ENCODE results near the gene NEGR1. TPM values are rescaled to one million over a fixed set of nuclear protein-coding genes. Genes with fewer than 3 reads are reported as not detected.

NEGR1 gene
- total RNA-seq, 1 experiment from 2014 or later, result 4.1 TPM

DNA sequence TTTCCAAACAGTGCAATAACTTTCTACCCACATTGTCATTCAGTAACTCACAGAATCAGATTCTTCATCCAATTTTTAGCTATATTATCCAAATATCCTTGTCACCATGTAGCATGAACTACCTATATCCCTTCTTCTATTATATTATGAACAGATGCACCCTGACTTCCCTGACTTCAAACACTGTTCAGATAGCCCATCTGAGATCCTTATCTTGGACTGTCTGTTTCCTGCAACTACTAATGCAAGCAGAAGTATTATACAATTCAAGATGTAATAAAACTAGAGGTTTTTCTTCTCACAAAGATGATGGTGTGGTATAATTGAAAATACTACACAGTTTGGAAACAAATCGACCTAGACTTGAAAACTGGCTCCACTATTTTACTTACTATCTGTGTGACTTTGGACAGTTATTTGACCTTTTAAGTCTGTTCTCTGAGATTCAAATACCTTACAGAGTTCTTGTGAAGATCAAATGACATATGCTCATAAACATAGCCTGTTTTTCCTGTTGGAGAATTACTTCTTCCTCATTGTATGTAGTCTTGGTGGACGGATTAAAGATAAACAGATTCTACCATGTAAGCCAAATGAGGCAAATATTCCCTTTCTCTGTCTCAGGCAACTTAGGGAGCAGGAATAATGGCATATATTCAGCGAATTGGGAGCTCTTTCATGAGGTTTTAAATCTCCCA lies 793.6 kb downstream of the NEGR1 start:
- no peak overlapping the region for H3K27ac Mint-ChIP-seq (ENCODE audit: low read depth, unreplicated experiment)
- CTCF ChIA-PET, result no interaction called here
- no peaks in the 10 kb centered on the region for H3K27me3 Mint-ChIP-seq (ENCODE audit: insufficient read depth, unreplicated experiment)
- POLR2A ChIA-PET, result no interaction called here
- no peak for DNase-seq (ENCODE audit: unreplicated experiment)
- no peaks in the 10 kb centered on the region for H3K36me3 Mint-ChIP-seq (ENCODE audit: insufficient read depth, unreplicated experiment)
- intact Hi-C loops (cut with micrococcal nuclease), result no loop called here
- TF ChIP-seq, protein P1, sequence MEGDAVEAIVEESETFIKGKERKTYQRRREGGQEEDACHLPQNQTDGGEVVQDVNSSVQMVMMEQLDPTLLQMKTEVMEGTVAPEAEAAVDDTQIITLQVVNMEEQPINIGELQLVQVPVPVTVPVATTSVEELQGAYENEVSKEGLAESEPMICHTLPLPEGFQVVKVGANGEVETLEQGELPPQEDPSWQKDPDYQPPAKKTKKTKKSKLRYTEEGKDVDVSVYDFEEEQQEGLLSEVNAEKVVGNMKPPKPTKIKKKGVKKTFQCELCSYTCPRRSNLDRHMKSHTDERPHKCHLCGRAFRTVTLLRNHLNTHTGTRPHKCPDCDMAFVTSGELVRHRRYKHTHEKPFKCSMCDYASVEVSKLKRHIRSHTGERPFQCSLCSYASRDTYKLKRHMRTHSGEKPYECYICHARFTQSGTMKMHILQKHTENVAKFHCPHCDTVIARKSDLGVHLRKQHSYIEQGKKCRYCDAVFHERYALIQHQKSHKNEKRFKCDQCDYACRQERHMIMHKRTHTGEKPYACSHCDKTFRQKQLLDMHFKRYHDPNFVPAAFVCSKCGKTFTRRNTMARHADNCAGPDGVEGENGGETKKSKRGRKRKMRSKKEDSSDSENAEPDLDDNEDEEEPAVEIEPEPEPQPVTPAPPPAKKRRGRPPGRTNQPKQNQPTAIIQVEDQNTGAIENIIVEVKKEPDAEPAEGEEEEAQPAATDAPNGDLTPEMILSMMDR (IDR thresholded peaks at IDR 0.05; ENCODE audit: unreplicated experiment), result no peak
- H3K4me3 Mint-ChIP-seq (ENCODE audit: unreplicated experiment), result no peak overlapping the region
- no TSS peak for BruUV-seq (replicated peaks)
- H3K4me1 Mint-ChIP-seq (ENCODE audit: insufficient read depth, unreplicated experiment), result peaks cover 6% of the 10 kb centered on the region
- H3K9me3 Mint-ChIP-seq (ENCODE audit: unreplicated experiment), result peaks cover 4% of the 10 kb centered on the region

DNA sequence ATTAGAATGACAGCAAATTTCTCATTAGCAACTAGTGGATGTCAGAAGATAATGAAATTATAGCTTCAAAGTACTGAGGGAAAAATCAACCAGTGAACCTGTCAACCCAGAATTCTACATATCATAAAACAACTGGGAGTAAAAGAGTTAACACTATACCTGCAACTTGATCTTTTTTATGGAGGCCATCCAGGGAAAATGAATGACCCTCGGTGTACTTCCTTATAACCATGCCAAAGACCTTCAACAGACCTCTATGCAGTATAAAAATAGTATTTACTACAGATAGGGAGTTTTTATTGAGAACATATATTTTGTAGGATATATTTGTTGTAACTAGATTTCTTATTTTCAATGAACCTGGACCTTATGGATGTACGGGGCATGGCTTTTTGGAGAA lies 809.0 kb downstream of the NEGR1 start:
- no peaks in the 10 kb centered on the region for H3K27me3 Mint-ChIP-seq (ENCODE audit: insufficient read depth, unreplicated experiment)
- H3K4me1 Mint-ChIP-seq (ENCODE audit: insufficient read depth, unreplicated experiment), result no peaks in the 10 kb centered on the region
- no peaks in the 10 kb centered on the region for H3K36me3 Mint-ChIP-seq (ENCODE audit: insufficient read depth, unreplicated experiment)
- DNase-seq (ENCODE audit: unreplicated experiment), result no peak
- POLR2A ChIA-PET, result no interaction called here
- CTCF ChIA-PET, result no interaction called here
- TF ChIP-seq, protein P1 (IDR thresholded peaks at IDR 0.05; ENCODE audit: unreplicated experiment), result no peak
- H3K27ac Mint-ChIP-seq (ENCODE audit: low read depth, unreplicated experiment), result no peak overlapping the region
- no peaks in the 10 kb centered on the region for H3K9me3 Mint-ChIP-seq (ENCODE audit: unreplicated experiment)
- intact Hi-C loops (cut with micrococcal nuclease), result no loop called here
- H3K4me3 Mint-ChIP-seq (ENCODE audit: unreplicated experiment), result no peak overlapping the region
- no TSS peak for BruUV-seq (replicated peaks)

DNA sequence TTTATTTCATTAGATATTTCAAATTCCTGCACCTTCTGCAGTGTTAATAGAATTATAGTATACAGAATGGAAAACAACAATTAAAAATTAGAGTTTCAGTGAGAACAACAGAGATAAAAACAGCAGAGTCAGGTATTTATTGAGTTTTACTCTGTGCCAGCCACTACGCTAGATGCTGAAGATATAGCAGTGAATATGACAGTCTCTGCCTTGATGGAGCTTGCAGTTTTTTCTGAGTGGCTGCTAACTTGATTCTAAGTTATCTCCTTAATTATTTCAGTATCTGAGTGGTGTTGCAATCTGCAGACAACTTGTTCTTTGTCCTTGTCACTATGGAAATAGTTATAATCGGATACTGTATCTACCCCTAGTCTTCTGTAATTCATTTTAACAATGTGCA lies 817.2 kb downstream of the NEGR1 start:
- Mint-ChIP-seq H3K36me3 (ENCODE audit: insufficient read depth, unreplicated experiment) (no peaks in the 10 kb centered on the region), H3K9me3 (ENCODE audit: unreplicated experiment) (no peaks in the 10 kb centered on the region), H3K4me3 (ENCODE audit: unreplicated experiment) (no peak overlapping the region), H3K27me3 (ENCODE audit: insufficient read depth, unreplicated experiment) (no peaks in the 10 kb centered on the region), H3K4me1 (ENCODE audit: insufficient read depth, unreplicated experiment) (peaks cover 11% of the 10 kb centered on the region), H3K27ac (ENCODE audit: low read depth, unreplicated experiment) (no peak overlapping the region)
- no TSS peak for BruUV-seq (replicated peaks)
- TF ChIP-seq, protein P1 (IDR thresholded peaks at IDR 0.05; ENCODE audit: unreplicated experiment), result no peak
- CTCF ChIA-PET, result no interaction called here
- intact Hi-C loops (cut with micrococcal nuclease), result loop anchor here (10.0 kb wide), 1 partner anchor 720 kb away; no protein-coding TSS in a partner anchor
- POLR2A ChIA-PET, result no interaction called here
- DNase-seq (ENCODE audit: unreplicated experiment), result no peak

DNA sequence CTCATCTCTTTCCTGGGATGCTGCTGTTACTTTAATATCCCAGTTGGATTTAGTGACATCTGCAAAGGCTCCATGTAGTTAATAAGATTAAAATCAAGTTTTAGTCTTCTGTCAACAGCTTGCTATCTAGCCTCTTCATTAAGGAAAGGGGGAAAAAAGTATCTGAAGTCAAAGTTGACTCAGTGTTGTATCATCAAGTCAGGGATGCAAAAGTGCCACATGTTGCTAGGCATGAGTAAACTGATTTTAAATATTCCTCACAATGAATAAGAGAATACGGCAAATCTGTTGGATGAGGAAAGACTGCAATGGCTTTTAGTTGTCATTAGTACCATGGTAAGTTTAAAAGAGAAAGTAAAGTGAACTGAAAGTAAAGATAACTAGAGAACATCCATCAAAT lies 818.3 kb downstream of the NEGR1 start:
- no peak overlapping the region for H3K27ac Mint-ChIP-seq (ENCODE audit: low read depth, unreplicated experiment)
- no TSS peak for BruUV-seq (replicated peaks)
- POLR2A ChIA-PET, result interaction anchor here (0.7 kb wide), 1 partner anchor 62 kb away, joined by 3 read pairs; no protein-coding TSS in a partner anchor
- no peak for DNase-seq (ENCODE audit: unreplicated experiment)
- intact Hi-C loops (cut with micrococcal nuclease), result loop anchor here (10.0 kb wide), 1 partner anchor 719 kb away; no protein-coding TSS in a partner anchor
- no peaks in the 10 kb centered on the region for H3K27me3 Mint-ChIP-seq (ENCODE audit: insufficient read depth, unreplicated experiment)
- H3K36me3 Mint-ChIP-seq (ENCODE audit: insufficient read depth, unreplicated experiment), result no peaks in the 10 kb centered on the region
- H3K9me3 Mint-ChIP-seq (ENCODE audit: unreplicated experiment), result no peaks in the 10 kb centered on the region
- H3K4me1 Mint-ChIP-seq (ENCODE audit: insufficient read depth, unreplicated experiment), result peaks cover 11% of the 10 kb centered on the region
- no peak overlapping the region for H3K4me3 Mint-ChIP-seq (ENCODE audit: unreplicated experiment)
- TF ChIP-seq, protein P1 (IDR thresholded peaks at IDR 0.05; ENCODE audit: unreplicated experiment), result no peak
- CTCF ChIA-PET, result interaction anchor here (1.3 kb wide), 1 partner anchor 267 kb away, joined by 4 read pairs; no protein-coding TSS in a partner anchor
